Transverse colon (tissue), 3 donors: ENCODE data around the gene RAB4B.

Experiments
- CTCF ChIP-seq, 5 experiments: fragments of 200-600 bp in 3 of 5; fragments of 450-650 bp in 2 of 5; sonication (generic) in 3 of 5; IDR thresholded peaks; 1 replicate in 2 of 5; 2 replicates in 3 of 5; pipeline ENCODE4 v1.5.1; 2016 to 2017; ENCODE audit warnings: antibody characterized with exemption in 5 of 5, inconsistent platforms in 3 of 5, mild to moderate bottlenecking in 2 of 5, moderate library complexity in 1 of 5
- EP300 ChIP-seq: sonication (generic); formaldehyde crosslinking; IDR thresholded peaks from one replicate; pipeline ENCODE4 v1.6.1; 2017; ENCODE audit warnings: antibody characterized with exemption, low read depth

DNA sequence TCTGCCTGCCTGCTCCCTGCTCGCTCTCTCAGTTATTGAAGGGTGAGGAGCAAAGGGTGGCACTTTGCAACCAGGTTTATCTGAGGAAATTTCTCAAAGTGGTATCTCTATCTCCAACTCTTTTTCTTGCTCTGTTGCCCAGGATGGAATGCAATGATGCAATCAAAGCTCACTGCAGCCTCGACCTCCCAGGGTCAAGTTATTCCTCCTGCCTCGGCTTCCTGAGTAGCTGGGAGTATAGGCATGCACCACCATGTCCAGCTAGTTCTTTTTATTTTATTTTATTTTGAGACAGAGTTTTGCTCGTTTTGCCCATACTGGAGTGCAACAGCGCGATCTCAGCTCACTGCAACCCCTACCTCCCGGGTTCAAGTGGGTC is 32.7 kb upstream of the RAB4B start:
- no peak for TF ChIP-seq CTCF (IDR thresholded peaks at IDR 0.05)
- TF ChIP-seq EP300: no peak
